H1 (cell line): ENCODE measurements around the gene TP53I11. TPM values are rescaled to one million over a fixed set of nuclear protein-coding genes. Genes with fewer than 3 reads are reported as not detected.

ENCODE experiments used
- CTCF ChIA-PET: fragments of 300-600 bp; sonication (Branson Sonifier 250); formaldehyde crosslinking; loops from one replicate; lab custom pipeline; 2021; ENCODE audit not compliant: partially characterized antibody; lab: Charles Lee
- POLR2A ChIA-PET: fragments of 300-600 bp; sonication (Branson Sonifier 250); formaldehyde crosslinking; loops from one replicate; lab custom pipeline; 2021; ENCODE audit warnings: inconsistent platforms; ENCODE audit not compliant: partially characterized antibody; lab: Charles Lee
- DNase-seq, 2 experiments: peaks; one replicate each; pipeline versions ENCODE4 v3.0.0 to v3.0.0-alpha.2; 2010 to 2022; ENCODE audit warnings: low spot score in 2 of 2, low read depth in 1 of 2, mixed read lengths in 1 of 2
- FAIRE-seq: peaks from 2 replicates; lab custom pipeline; 2011; peaks lifted over from hg19 to GRCh38; lab: Jason Lieb, UNC
- H2AFZ ChIP-seq: 2 replicates; pipeline ENCODE4 v1.8.1; 2012; ENCODE audit warnings: low read length, inconsistent platforms
- H2AK5ac ChIP-seq: 2 replicates; pipeline ENCODE4 v1.6.1; 2013; ENCODE audit warnings: low read depth, low read length
- H2BK120ac ChIP-seq: replicated peaks from 2 replicates; pipeline ENCODE3; 2013; ENCODE audit warnings: low read depth, low read length, inconsistent platforms
- H2BK12ac ChIP-seq: 2 replicates; pipeline ENCODE4 v1.6.1; 2013; ENCODE audit warnings: low read depth, low read length
- H2BK15ac ChIP-seq: 2 replicates; pipeline ENCODE4 v1.6.1; 2013; ENCODE audit warnings: low read length
- H2BK20ac ChIP-seq: 2 replicates; pipeline ENCODE4 v1.6.1; 2013; ENCODE audit warnings: low read length
- H2BK5ac ChIP-seq: 2 replicates; pipeline ENCODE4 v1.6.1; 2013; ENCODE audit warnings: low read depth, low read length
- H3K14ac ChIP-seq: 2 replicates; pipeline ENCODE4 v1.6.1; 2013; ENCODE audit warnings: inconsistent platforms; ENCODE audit not compliant: insufficient read length
- H3K18ac ChIP-seq: 2 replicates; pipeline ENCODE4 v1.6.1; 2013; ENCODE audit warnings: low read length; ENCODE audit errors: extremely low read depth
- H3K23ac ChIP-seq: 2 replicates; pipeline ENCODE4 v1.6.1; 2013; ENCODE audit warnings: inconsistent platforms; ENCODE audit not compliant: insufficient read length
- H3K23me2 ChIP-seq: 2 replicates; pipeline ENCODE4 v1.6.1; 2013; ENCODE audit warnings: low read depth, low read length
- H3K27ac ChIP-seq: 2 replicates; pipeline ENCODE4 v1.6.1; 2011; ENCODE audit warnings: low read depth, low read length, inconsistent platforms
- H3K27me3 ChIP-seq, 4 experiments: replicated peaks in 1 of 4; 1 replicate in 1 of 4; 2 replicates in 3 of 4; pipeline versions ENCODE4 v1.6.1 to v1.8.1; 2011 to 2013; ENCODE audit warnings: low read length in 3 of 4, mild to moderate bottlenecking in 3 of 4, inconsistent platforms in 2 of 4, mixed read lengths in 2 of 4, moderate library complexity in 1 of 4; ENCODE audit not compliant: control insufficient read depth in 3 of 4, insufficient read depth in 3 of 4; ENCODE audit errors: extremely low read depth in 1 of 4
- H3K36me3 ChIP-seq, 4 experiments: 2 replicates each; pipeline versions ENCODE4 v1.6.1 to v1.8.1; 2011 to 2013; ENCODE audit warnings: mild to moderate bottlenecking in 4 of 4, low read length in 3 of 4, moderate library complexity in 2 of 4, control low read depth in 1 of 4, inconsistent platforms in 1 of 4; ENCODE audit not compliant: insufficient read depth in 4 of 4, control insufficient read depth in 2 of 4
- H3K4ac ChIP-seq: replicated peaks from 2 replicates; pipeline ENCODE3; 2013; ENCODE audit warnings: low read length, low read depth, mixed read lengths, inconsistent platforms; ENCODE audit not compliant: insufficient read length
- H3K4me1 ChIP-seq, 4 experiments: replicated peaks in 1 of 4; 1 replicate in 1 of 4; 2 replicates in 3 of 4; pipeline versions ENCODE4 v1.6.1 to v1.8.1; 2011 to 2013; ENCODE audit warnings: low read length in 3 of 4, inconsistent platforms in 2 of 4, mixed read lengths in 1 of 4; ENCODE audit not compliant: insufficient read depth in 4 of 4, control insufficient read depth in 3 of 4
- H3K4me2 ChIP-seq, 2 experiments: 2 replicates each; pipeline versions ENCODE4 v1.6.1 to v1.8.1; 2011 to 2013; ENCODE audit warnings: low read depth in 2 of 2, low read length in 2 of 2, control low read depth in 1 of 2, inconsistent platforms in 1 of 2, mild to moderate bottlenecking in 1 of 2; ENCODE audit not compliant: insufficient read depth in 1 of 2
- H3K4me3 ChIP-seq, 4 experiments: fragments of 200-600, 300-600 bp in 1 of 4; sonication (generic), shearing (Covaris generic), sonication (Bioruptor Twin) in 1 of 4; 2 replicates each; pipeline versions ENCODE4 v1.5.1 to v1.8.1; 2011 to 2016; ENCODE audit warnings: low read length in 4 of 4, low read depth in 3 of 4, control low read depth in 2 of 4, inconsistent platforms in 2 of 4, mild to moderate bottlenecking in 2 of 4, mixed read lengths in 1 of 4, moderate library complexity in 1 of 4; ENCODE audit not compliant: insufficient read depth in 2 of 4; ENCODE audit errors: extremely low read depth in 1 of 4
- H3K56ac ChIP-seq: replicated peaks from 2 replicates; pipeline ENCODE3; 2013; ENCODE audit warnings: low read depth, mild to moderate bottlenecking, mixed read lengths, low read length, inconsistent platforms; ENCODE audit not compliant: insufficient read length
- H3K79me1 ChIP-seq: 2 replicates; pipeline ENCODE4 v1.6.1; 2013; ENCODE audit warnings: low read depth, low read length, control low read depth
- H3K79me2 ChIP-seq, 2 experiments: 2 replicates each; pipeline versions ENCODE4 v1.6.1 to v1.8.1; 2012 to 2013; ENCODE audit warnings: low read length in 2 of 2, mild to moderate bottlenecking in 2 of 2, inconsistent platforms in 1 of 2; ENCODE audit not compliant: insufficient read depth in 2 of 2, control insufficient read depth in 1 of 2
- H3K9ac ChIP-seq, 4 experiments: replicated peaks in 1 of 4; 1 replicate in 1 of 4; 2 replicates in 3 of 4; pipeline versions ENCODE4 v1.6.1 to v1.8.1; 2011 to 2013; ENCODE audit warnings: low read depth in 3 of 4, low read length in 3 of 4, control low read depth in 2 of 4, mild to moderate bottlenecking in 2 of 4, moderate library complexity in 2 of 4, inconsistent platforms in 1 of 4; ENCODE audit errors: extremely low read depth in 1 of 4
- H3K9me3 ChIP-seq, 2 experiments: 2 replicates each; pipeline versions ENCODE4 v1.6.1 to v1.8.1; 2012 to 2013; ENCODE audit warnings: mild to moderate bottlenecking in 2 of 2, moderate library complexity in 2 of 2, control low read depth in 1 of 2, inconsistent platforms in 1 of 2, low read depth in 1 of 2, low read length in 1 of 2, mixed read lengths in 1 of 2; ENCODE audit not compliant: insufficient read depth in 2 of 2
- H4K20me1 ChIP-seq, 2 experiments: replicated peaks in 1 of 2; 2 replicates each; pipeline versions ENCODE3 to v1.8.1; 2011 to 2013; ENCODE audit warnings: inconsistent platforms in 2 of 2, low read length in 2 of 2, mild to moderate bottlenecking in 1 of 2; ENCODE audit not compliant: insufficient read depth in 2 of 2, control insufficient read depth in 1 of 2
- H4K5ac ChIP-seq: 2 replicates; pipeline ENCODE4 v1.6.1; 2013; ENCODE audit warnings: low read length, low read depth, mixed read lengths, inconsistent platforms; ENCODE audit not compliant: insufficient read length
- H4K8ac ChIP-seq: 2 replicates; pipeline ENCODE4 v1.8.0; 2013; ENCODE audit warnings: mild to moderate bottlenecking, moderate library complexity, low read length, inconsistent platforms; ENCODE audit not compliant: insufficient read depth; ENCODE audit errors: extremely low read depth
- H4K91ac ChIP-seq: replicated peaks from 2 replicates; pipeline ENCODE3; 2013; ENCODE audit warnings: low read length, mixed read lengths, inconsistent platforms; ENCODE audit not compliant: insufficient read length
- CBX5 ChIP-seq: fragments of 300-800, 300-1000 bp; sonication (generic); IDR thresholded peaks from 2 replicates; pipeline ENCODE4 v1.7.1; 2016; ENCODE audit warnings: antibody characterized with exemption, low read length, low read depth
- GABPA ChIP-seq: IDR thresholded peaks from 2 replicates; pipeline ENCODE4 v1.6.1; 2011; ENCODE audit warnings: mild to moderate bottlenecking, low read length, moderate library complexity, borderline replicate concordance; ENCODE audit not compliant: insufficient read depth
- SAP30 ChIP-seq: fragments of 300-600 bp; sonication (generic); IDR thresholded peaks from 2 replicates; pipeline ENCODE4 v1.7.1; 2012; ENCODE audit warnings: low read length, moderate library complexity, mild to moderate bottlenecking, inconsistent platforms; ENCODE audit not compliant: insufficient read depth, insufficient replicate concordance
- SIRT6 ChIP-seq: IDR thresholded peaks from one replicate; pipeline ENCODE4 v1.7.1; 2012; ENCODE audit warnings: low read length, inconsistent platforms
- SP1 ChIP-seq: IDR thresholded peaks from 2 replicates; pipeline ENCODE4 v1.6.1; 2011; ENCODE audit warnings: low read depth, low read length
- WGBS, 2 experiments: shearing (Covaris generic) in 1 of 2; methylation state at CpG; one replicate each; pipeline versions ENCODE4 v1.1.6 to v1.1.7; 2013 to 2015; ENCODE audit warnings: low lambda C conversion rate in 2 of 2, mixed read lengths in 2 of 2, inconsistent platforms in 1 of 2, low coverage in 1 of 2, missing lambda C conversion rate in 1 of 2; ENCODE audit not compliant: insufficient replicate concordance in 2 of 2, insufficient coverage in 1 of 2, insufficient read length in 1 of 2; ENCODE audit errors: extremely low coverage in 1 of 2, missing lambda C conversion rate in 1 of 2; 5-methylcytosine and 5-hydroxymethylcytosine counted together
- polyA plus RNA-seq, 7 experiments: library from polyadenylated mRNA; depleted of rRNA in 3 of 7; stranded (reverse) in 5 of 7; unstranded in 2 of 7; fragments of >200 nt in 5 of 7; fragments of 200-250 nt in 2 of 7; gene quantifications; 1 replicate in 5 of 7; 2 replicates in 1 of 7; 4 replicates in 1 of 7; pipeline versions ENCODE4 v1.2.1 to v1.2.3, GENCODE V29; 2011 to 2013; ENCODE audit warnings: missing spikeins in 2 of 7, mixed read lengths in 2 of 7
- total RNA-seq: library from RNA; stranded (reverse); fragmentation: NEBNext Ultra II Directional; extraction: Animal tissue kit (Norgen Biotek cat#: 25700); gene quantifications from 2 replicates; pipeline ENCODE4 v1.2.1, GENCODE V29; 2021

TP53I11 gene
- total and polyA plus RNA-seq, 2 of the 8 experiments (the other 6 are each of a cell fraction or from before 2014, with no cell fraction given), result 34.0 to 46.3 TPM

DNA sequence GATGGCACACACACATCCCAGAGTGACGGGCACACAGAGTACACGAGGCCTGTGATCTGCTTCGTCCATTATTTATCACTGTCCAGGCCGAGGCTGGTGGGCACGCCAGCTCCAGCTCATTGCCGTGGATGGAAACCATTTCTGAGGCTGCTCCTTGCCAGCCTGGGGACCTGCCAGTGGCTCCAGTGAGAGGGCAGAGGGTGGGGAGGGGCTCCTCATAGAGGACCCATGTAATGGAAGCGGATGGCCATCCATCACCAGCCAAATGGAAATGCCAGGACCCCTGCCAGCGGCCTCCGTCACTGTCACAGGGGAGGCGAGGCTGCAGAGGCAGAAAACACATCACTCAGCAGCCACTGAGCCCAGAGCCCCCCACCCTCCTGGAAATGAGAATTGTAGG lies 35.7 kb downstream of the TP53I11 start:
- Histone ChIP-seq H2BK20ac (no peak overlapping the region), H3K79me2 (0 out of 4 replicates have a peak, but pooled peaks cover 0 to 3% of the 10 kb centered on the region in 2 experiments), H2AK5ac (0 out of 2 replicates have a peak overlapping the region, but pooled peaks have one; percentile 9), H4K91ac (no peak overlapping the region), H4K8ac (no peak overlapping the region), H3K23ac (no peak overlapping the region), H3K4me1 (peaks cover 0 to 29% (median 5%) of the 10 kb centered on the region in 4 experiments; a peak in 6 of 7 replicates), H3K4me2 (no peak overlapping the region), H3K9me3 (no peaks in the 10 kb centered on the region), H3K27ac (no peak overlapping the region), H3K4me3 (no peak overlapping the region), H2BK5ac (no peak overlapping the region), H3K9ac (no peak overlapping the region), H3K27me3 (no peaks in the 10 kb centered on the region; a peak in 2 of 7 replicates), H3K36me3 (no peaks in the 10 kb centered on the region), H2BK12ac (no peak overlapping the region), H2BK15ac (no peak overlapping the region), H4K20me1 (peaks cover 0 to 3% of the 10 kb centered on the region in 2 experiments), H3K23me2 (no peaks in the 10 kb centered on the region), H2AFZ (no peak overlapping the region), H3K56ac (no peak overlapping the region), H3K79me1 (no peaks in the 10 kb centered on the region), H4K5ac (no peak overlapping the region), H3K14ac (no peak overlapping the region), H3K4ac (no peak overlapping the region), H3K18ac (no peak overlapping the region), H2BK120ac (no peak overlapping the region)
- FAIRE-seq (no peak), DNase-seq (no peak)
- ChIA-PET CTCF (interaction anchor here (0.6 to 7.1 kb wide), 7 partner anchors 12 to 298 kb away, joined by 3 to 63 read pairs (median 4); no protein-coding TSS in a partner anchor), POLR2A (interaction anchor here (1.2 kb wide), 1 partner anchor 25 kb away, joined by 3 read pairs; no protein-coding TSS in a partner anchor)
- WGBS, 2 experiments, result 91% methylated on average over 10 of the region's 10 CpGs; no CpG with 5 or more reads in 1 of the 2 experiments
- TF ChIP-seq SAP30, result no peak
- no peak for TF ChIP-seq CBX5
- TF ChIP-seq GABPA, result no peak
- TF ChIP-seq SP1, result no peak
- no peak for TF ChIP-seq SIRT6
